AG04449 (cell line): ENCODE measurements around the gene SRBD1.

Experiments
- CTCF ChIA-PET: fragments of 350-600 bp; formaldehyde crosslinking; extraction: SDS; loops from one replicate; lab custom pipeline; 2021; ENCODE audit warnings: antibody characterized with exemption; lab: Yijun Ruan, JAX
- POLR2A ChIA-PET: fragments of 400-600, 350-600 bp; formaldehyde crosslinking; extraction: SDS; loops from one replicate; lab custom pipeline; 2020; ENCODE audit warnings: antibody characterized with exemption, inconsistent platforms; lab: Yijun Ruan, JAX
- DNase-seq: peaks from one replicate; pipeline ENCODE4 v3.0.0-alpha.2; 2010; ENCODE audit warnings: low read depth, low spot score
- H3K4me3 ChIP-seq: 2 replicates; pipeline ENCODE4 v1.5.1; 2011; ENCODE audit warnings: low read depth, mild to moderate bottlenecking, control low read depth, low read length
- CTCF ChIP-seq: IDR thresholded peaks from one replicate; pipeline ENCODE4 v1.5.1; 2011; ENCODE audit warnings: mild to moderate bottlenecking, moderate library complexity, low read length, control low read depth, inconsistent platforms; ENCODE audit not compliant: insufficient read depth; ENCODE audit errors: missing control alignments

Gene SRBD1

GRCh38 chr2:45567974-45568789 is 42.9 kb downstream of the SRBD1 start:
- TF ChIP-seq CTCF: no peak
- no peak for DNase-seq
- H3K4me3 ChIP-seq: no peak overlapping the region
- ChIA-PET POLR2A (interaction anchor here (0.7 kb wide), 1 partner anchor 41 kb away, joined by 3 read pairs; no protein-coding TSS in a partner anchor), CTCF (interaction anchor here (1.1 to 1.5 kb wide), 4 partner anchors 9 to 14 kb away, joined by 3 to 4 read pairs (median 4); no protein-coding TSS in a partner anchor)

GRCh38 chr2:45567288-45567963 is 43.6 kb downstream of the SRBD1 start:
- H3K4me3 ChIP-seq: no peak overlapping the region
- CTCF ChIA-PET: interaction anchor here (1.0 to 1.5 kb wide), 5 partner anchors 8 to 15 kb away, joined by 3 to 4 read pairs (median 4); no protein-coding TSS in a partner anchor
- POLR2A ChIA-PET: interaction anchor here (0.7 kb wide), 1 partner anchor 40 kb away, joined by 3 read pairs; no protein-coding TSS in a partner anchor

DNA sequence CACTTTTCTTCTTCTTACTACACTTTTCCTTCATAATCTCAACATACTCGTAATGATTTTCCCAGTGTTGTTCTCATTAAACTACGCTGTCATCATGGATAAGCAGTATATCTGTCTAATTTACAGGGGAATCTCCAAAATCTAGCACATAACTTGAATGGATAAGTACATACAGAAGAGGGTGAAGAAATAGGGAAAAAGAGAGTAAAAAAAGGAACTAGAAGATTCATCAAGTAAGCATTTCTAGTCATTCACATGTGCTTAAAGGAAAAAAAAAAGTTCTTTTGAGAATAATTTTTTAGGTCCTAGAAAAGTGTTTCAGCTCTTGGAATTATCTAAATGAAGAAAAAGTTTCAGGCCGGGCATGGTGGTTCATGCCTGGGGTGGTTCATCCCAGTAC is 51.6 kb downstream of the SRBD1 start:
- POLR2A ChIA-PET: no interaction called here
- no peak for DNase-seq
- no peak for TF ChIP-seq CTCF

More at GRCh38 chr2:45567288-45567963, 43.6 kb downstream of the SRBD1 start:
- TF ChIP-seq CTCF: no peak
- no peak for DNase-seq

GRCh38 chr2:45554742-45555140 is 56.3 kb downstream of the SRBD1 start:
- DNase-seq: no peak
- CTCF ChIA-PET: interaction anchor here (1.2 kb wide), 1 partner anchor 23 kb away, joined by 3 read pairs; no protein-coding TSS in a partner anchor
- POLR2A ChIA-PET: no interaction called here
- no peak for TF ChIP-seq CTCF
- H3K4me3 ChIP-seq: no peak overlapping the region

More for the DNA sequence above, 51.6 kb downstream of the SRBD1 start:
- CTCF ChIA-PET: interaction anchor here (0.8 kb wide), 1 partner anchor 8 kb away, joined by 4 read pairs; no protein-coding TSS in a partner anchor
- H3K4me3 ChIP-seq: no peak overlapping the region

GRCh38 chr2:45554073-45554741 is 56.9 kb downstream of the SRBD1 start:
- TF ChIP-seq CTCF: no peak
- no peak for DNase-seq
- POLR2A ChIA-PET: no interaction called here
- CTCF ChIA-PET: interaction anchor here (1.2 kb wide), 1 partner anchor 23 kb away, joined by 3 read pairs; no protein-coding TSS in a partner anchor
- no peak overlapping the region for H3K4me3 ChIP-seq
